HEK293T (cell line): ENCODE measurements around the gene ABCB9.

Experiments
- CTCF ChIA-PET: fragments of 350-600 bp; formaldehyde crosslinking; extraction: SDS; loops from one replicate; lab custom pipeline; 2021; ENCODE audit warnings: antibody characterized with exemption, inconsistent platforms; lab: Yijun Ruan, JAX
- POLR2A ChIA-PET: fragments of 350-600 bp; formaldehyde crosslinking; extraction: SDS; loops from one replicate; lab custom pipeline; 2020; ENCODE audit warnings: antibody characterized with exemption, inconsistent platforms; lab: Yijun Ruan, JAX
- DNase-seq: peaks from one replicate; pipeline ENCODE4 v3.0.0; 2012; ENCODE audit warnings: mixed read lengths; ENCODE audit errors: extremely low spot score
- ARNT ChIP-seq: fragments of 450-650 bp; IDR thresholded peaks from 2 replicates; pipeline ENCODE4 v1.6.1; 2017; ENCODE audit warnings: mild to moderate bottlenecking
- BHLHE40 ChIP-seq: fragments of 450-650 bp; IDR thresholded peaks from 2 replicates; pipeline ENCODE4 v1.6.1; 2016; ENCODE audit warnings: mild to moderate bottlenecking, moderate library complexity, borderline replicate concordance
- CTBP1 ChIP-seq: fragments of 450-650 bp; IDR thresholded peaks from 2 replicates; pipeline ENCODE4 v1.6.1; 2016; ENCODE audit warnings: borderline replicate concordance
- ELF4 ChIP-seq: fragments of 450-650 bp; IDR thresholded peaks from 2 replicates; pipeline ENCODE4 v1.6.1; 2017; ENCODE audit warnings: antibody characterized with exemption
- FOXA1 ChIP-seq: fragments of 450-650 bp; IDR thresholded peaks from 2 replicates; pipeline ENCODE4 v1.6.1; 2016; ENCODE audit warnings: mild to moderate bottlenecking
- FOXK2 ChIP-seq: fragments of 450-650 bp; IDR thresholded peaks from 2 replicates; pipeline ENCODE4 v1.6.1; 2016; ENCODE audit warnings: mild to moderate bottlenecking
- FOXM1 ChIP-seq: fragments of 450-650 bp; IDR thresholded peaks from 2 replicates; pipeline ENCODE4 v1.6.1; 2017; ENCODE audit warnings: mild to moderate bottlenecking, borderline replicate concordance
- HDGF ChIP-seq: fragments of 450-650 bp; IDR thresholded peaks from 2 replicates; pipeline ENCODE4 v1.6.1; 2017; ENCODE audit warnings: antibody characterized with exemption, borderline replicate concordance
- L3MBTL2 ChIP-seq: fragments of 450-650 bp; conservative IDR thresholded peaks from 2 replicates; pipeline ENCODE4 v1.6.1; 2016; ENCODE audit warnings: mild to moderate bottlenecking
- LEF1 ChIP-seq: fragments of 450-650 bp; IDR thresholded peaks from 2 replicates; pipeline ENCODE4 v1.6.1; 2017; ENCODE audit warnings: mild to moderate bottlenecking, borderline replicate concordance
- NFRKB ChIP-seq: fragments of 450-650 bp; IDR thresholded peaks from 2 replicates; pipeline ENCODE4 v1.6.1; 2016; ENCODE audit warnings: mild to moderate bottlenecking, moderate library complexity
- SP1 ChIP-seq: fragments of 450-650 bp; IDR thresholded peaks from 2 replicates; pipeline ENCODE4 v1.6.1; 2017
- SUZ12 ChIP-seq: fragments of 450-650 bp; IDR thresholded peaks from 2 replicates; pipeline ENCODE4 v1.6.1; 2016; ENCODE audit warnings: mild to moderate bottlenecking
- TARDBP ChIP-seq: fragments of 450-650 bp; IDR thresholded peaks from 2 replicates; pipeline ENCODE4 v1.6.1; 2016
- ZNF384 ChIP-seq: fragments of 450-650 bp; IDR thresholded peaks from 2 replicates; pipeline ENCODE4 v1.6.1; 2016
- TF ChIP-seq, protein P1 (sequence below): fragments of 450-650 bp; IDR thresholded peaks from 2 replicates; pipeline ENCODE4 v1.6.1; 2016

The ABCB9 gene

DNA sequence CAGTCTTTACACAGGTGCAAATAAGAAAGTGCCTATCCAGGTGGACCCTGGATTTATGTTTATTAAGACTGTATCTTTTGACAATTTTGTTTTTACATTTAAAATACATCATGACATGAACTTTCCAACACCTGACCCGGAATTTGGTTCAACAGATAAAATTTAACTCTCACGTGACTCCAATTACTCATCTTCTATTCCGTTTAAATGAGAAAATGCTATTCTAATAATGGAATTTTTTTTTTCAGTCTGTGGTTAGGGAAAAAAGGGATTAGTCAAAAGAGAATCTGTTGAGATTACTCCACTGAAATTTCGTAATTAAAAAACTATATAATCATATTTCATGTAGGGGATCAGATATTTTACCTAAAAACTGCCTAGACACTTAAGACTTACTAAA lies 81.4 kb downstream of the ABCB9 start:
- ChIA-PET POLR2A (no interaction called here), CTCF (no interaction called here)
- no peak for TF ChIP-seq HDGF
- no peak for TF ChIP-seq FOXA1
- no peak for TF ChIP-seq ARNT
- no peak for DNase-seq

DNA sequence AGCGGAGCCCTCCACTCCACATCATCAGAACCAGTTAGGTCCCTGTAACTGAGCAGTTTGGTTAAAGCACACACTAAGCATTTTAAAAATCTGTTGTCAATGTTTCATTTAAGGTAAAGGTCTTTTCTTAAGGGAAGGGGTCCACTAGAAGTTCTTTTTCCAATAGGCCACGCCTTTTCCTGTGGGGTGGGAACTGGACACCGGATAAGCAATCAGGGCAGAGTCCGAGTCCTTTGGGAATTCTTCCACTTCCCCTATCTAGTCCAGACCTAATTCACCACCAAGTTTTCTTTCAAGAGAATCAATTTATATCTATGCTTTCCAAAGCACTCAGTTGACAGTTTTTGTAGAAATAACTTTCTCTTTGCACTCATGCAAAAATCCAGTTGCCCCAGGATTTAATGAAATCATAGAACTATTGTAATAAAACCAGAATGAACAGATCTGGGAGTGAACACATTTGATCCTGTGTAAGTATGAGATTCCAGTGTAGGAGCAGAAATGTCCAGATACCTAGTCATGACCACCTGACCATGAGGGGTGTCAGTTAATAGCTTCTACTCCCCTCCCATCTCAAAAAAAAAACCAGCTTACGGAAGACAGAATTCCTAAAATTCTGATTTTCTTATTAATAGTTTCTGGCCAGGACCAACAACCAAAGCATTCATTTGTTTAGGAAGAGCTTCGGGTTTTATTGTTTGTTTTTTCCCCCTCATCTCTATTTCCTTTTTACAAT lies 82.0 kb downstream of the ABCB9 start:
- CTCF ChIA-PET, result no interaction called here
- POLR2A ChIA-PET, result no interaction called here
- TF ChIP-seq, protein P1, sequence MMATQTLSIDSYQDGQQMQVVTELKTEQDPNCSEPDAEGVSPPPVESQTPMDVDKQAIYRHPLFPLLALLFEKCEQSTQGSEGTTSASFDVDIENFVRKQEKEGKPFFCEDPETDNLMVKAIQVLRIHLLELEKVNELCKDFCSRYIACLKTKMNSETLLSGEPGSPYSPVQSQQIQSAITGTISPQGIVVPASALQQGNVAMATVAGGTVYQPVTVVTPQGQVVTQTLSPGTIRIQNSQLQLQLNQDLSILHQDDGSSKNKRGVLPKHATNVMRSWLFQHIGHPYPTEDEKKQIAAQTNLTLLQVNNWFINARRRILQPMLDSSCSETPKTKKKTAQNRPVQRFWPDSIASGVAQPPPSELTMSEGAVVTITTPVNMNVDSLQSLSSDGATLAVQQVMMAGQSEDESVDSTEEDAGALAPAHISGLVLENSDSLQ, result no peak
- TF ChIP-seq SP1 (no peak), FOXA1 (no peak), ARNT (no peak), HDGF (no peak), FOXM1 (no peak), TARDBP (no peak), LEF1 (no peak), FOXK2 (no peak), ELF4 (no peak), BHLHE40 (no peak), NFRKB (no peak)
- DNase-seq, result no peak

DNA sequence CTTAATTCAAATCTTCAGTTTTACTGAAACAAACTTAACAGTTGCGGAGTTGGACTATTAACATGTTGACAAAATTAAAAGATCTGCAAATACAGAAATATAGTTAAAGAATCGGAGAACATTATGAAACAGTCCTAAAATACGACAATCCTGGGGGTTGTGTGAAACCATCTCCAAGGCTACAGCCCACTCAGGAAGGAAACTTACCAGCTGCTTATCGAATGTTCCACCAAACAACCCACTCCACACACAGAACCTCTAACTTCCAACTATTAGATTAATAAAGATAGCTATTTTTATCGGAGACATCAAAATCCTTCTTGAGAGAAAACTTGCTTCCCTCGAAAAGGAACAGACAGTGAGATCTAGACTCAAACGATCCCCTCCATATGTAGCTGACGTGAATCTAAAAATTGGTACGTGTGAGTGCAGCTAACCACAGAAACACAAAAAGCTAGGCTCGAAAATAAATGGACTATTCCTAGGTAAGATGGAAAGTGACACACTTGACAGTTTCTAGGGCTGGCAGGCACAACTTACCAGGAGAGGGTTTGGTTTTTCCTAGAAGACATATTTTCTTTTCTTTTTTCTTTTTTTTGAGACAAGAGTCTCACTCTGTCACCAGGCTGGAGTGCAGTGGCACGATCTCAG lies 83.2 kb downstream of the ABCB9 start:
- ChIA-PET CTCF (interaction anchor here (0.9 kb wide), 1 partner anchor 245 kb away, joined by 3 read pairs; no protein-coding TSS in a partner anchor), POLR2A (no interaction called here)

DNA sequence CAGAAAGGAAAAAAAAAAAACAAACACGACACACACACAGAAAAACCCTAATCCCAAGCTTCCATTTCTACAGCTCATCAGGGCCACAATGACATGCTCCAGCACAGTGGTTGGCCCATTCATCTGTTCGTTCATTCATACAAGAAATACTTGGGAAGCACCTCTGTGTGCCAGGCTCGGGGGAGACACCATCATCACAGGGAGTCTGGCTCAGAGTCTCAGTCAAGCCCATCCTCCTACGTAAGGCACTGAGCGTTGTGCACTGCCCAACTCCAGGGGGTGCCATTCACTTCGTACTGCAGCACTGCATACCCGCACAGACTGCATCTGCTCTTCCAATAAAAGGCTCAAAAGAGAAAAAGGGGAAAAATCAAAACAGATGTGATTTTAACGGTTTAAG lies 85.6 kb downstream of the ABCB9 start:
- TF ChIP-seq SP1, result no peak
- 0 out of 2 replicates have a peak, but pooled peaks have one; percentile 19 for TF ChIP-seq ZNF384
- TF ChIP-seq NFRKB, result no peak
- no peak for TF ChIP-seq FOXM1
- ChIA-PET CTCF (interaction anchor here (1.0 to 1.2 kb wide), 3 partner anchors 9 to 87 kb away, joined by 4 to 6 read pairs (median 4); no protein-coding TSS in a partner anchor), POLR2A (interaction anchor here (0.9 to 1.1 kb wide), 3 partner anchors 14 to 352 kb away, joined by 3 read pairs; partner anchors contain the start of genes MPHOSPH9 and MTRFR)
- DNase-seq, result peak; percentile 65

More for the DNA sequence above, 83.2 kb downstream of the ABCB9 start:
- no peak for DNase-seq
- TF ChIP-seq, protein P1, result no peak
- no peak for TF ChIP-seq SP1
- TF ChIP-seq FOXM1, result no peak
- no peak for TF ChIP-seq FOXK2
- TF ChIP-seq BHLHE40, result no peak
- no peak for TF ChIP-seq ZNF384
- TF ChIP-seq LEF1, result no peak
- TF ChIP-seq SUZ12, result no peak
- TF ChIP-seq ELF4, result no peak
- no peak for TF ChIP-seq CTBP1
- TF ChIP-seq HDGF, result no peak
- no peak for TF ChIP-seq TARDBP
- TF ChIP-seq NFRKB, result no peak
- TF ChIP-seq FOXA1, result no peak
- no peak for TF ChIP-seq ARNT

GRCh38 chr12:122880155-122880667 lies 86.1 kb downstream of the ABCB9 start:
- ChIA-PET POLR2A (interaction anchor here (0.9 to 1.1 kb wide), 3 partner anchors 14 to 353 kb away, joined by 3 read pairs; partner anchors contain the start of genes MPHOSPH9 and MTRFR), CTCF (interaction anchor here (1.0 to 1.2 kb wide), 4 partner anchors 8 to 86 kb away, joined by 4 to 6 read pairs (median 4); no protein-coding TSS in a partner anchor)
- no peak for DNase-seq
- no peak for TF ChIP-seq CTBP1
- TF ChIP-seq ARNT, result no peak
- no peak for TF ChIP-seq FOXK2
- TF ChIP-seq HDGF, result no peak
- TF ChIP-seq L3MBTL2, result no peak; the same call in 1 of the 2 replicates
- TF ChIP-seq NFRKB, result no peak
- no peak for TF ChIP-seq SP1
- TF ChIP-seq LEF1, result no peak
- TF ChIP-seq BHLHE40, result no peak
- TF ChIP-seq ELF4, result no peak
